H1 (cell line): ENCODE results near the gene CDK3. TPM values are rescaled to one million over a fixed set of nuclear protein-coding genes. Genes with fewer than 3 reads are reported as not detected.

Source experiments
- CTCF ChIA-PET: fragments of 300-600 bp; sonication (Branson Sonifier 250); formaldehyde crosslinking; loops from one replicate; lab custom pipeline; 2021; ENCODE audit not compliant: partially characterized antibody; lab: Charles Lee
- POLR2A ChIA-PET: fragments of 300-600 bp; sonication (Branson Sonifier 250); formaldehyde crosslinking; loops from one replicate; lab custom pipeline; 2021; ENCODE audit warnings: inconsistent platforms; ENCODE audit not compliant: partially characterized antibody; lab: Charles Lee
- DNase-seq, 2 experiments: peaks; one replicate each; pipeline versions ENCODE4 v3.0.0 to v3.0.0-alpha.2; 2010 to 2022; ENCODE audit warnings: low spot score in 2 of 2, low read depth in 1 of 2, mixed read lengths in 1 of 2
- FAIRE-seq: peaks from 2 replicates; lab custom pipeline; 2011; peaks lifted over from hg19 to GRCh38; lab: Jason Lieb, UNC
- H2AFZ ChIP-seq: 2 replicates; pipeline ENCODE4 v1.8.1; 2012; ENCODE audit warnings: low read length, inconsistent platforms
- H2AK5ac ChIP-seq: 2 replicates; pipeline ENCODE4 v1.6.1; 2013; ENCODE audit warnings: low read depth, low read length
- H2BK120ac ChIP-seq: replicated peaks from 2 replicates; pipeline ENCODE3; 2013; ENCODE audit warnings: low read depth, low read length, inconsistent platforms
- H2BK12ac ChIP-seq: 2 replicates; pipeline ENCODE4 v1.6.1; 2013; ENCODE audit warnings: low read depth, low read length
- H2BK15ac ChIP-seq: 2 replicates; pipeline ENCODE4 v1.6.1; 2013; ENCODE audit warnings: low read length
- H2BK20ac ChIP-seq: 2 replicates; pipeline ENCODE4 v1.6.1; 2013; ENCODE audit warnings: low read length
- H2BK5ac ChIP-seq: 2 replicates; pipeline ENCODE4 v1.6.1; 2013; ENCODE audit warnings: low read depth, low read length
- H3K14ac ChIP-seq: 2 replicates; pipeline ENCODE4 v1.6.1; 2013; ENCODE audit warnings: inconsistent platforms; ENCODE audit not compliant: insufficient read length
- H3K18ac ChIP-seq: 2 replicates; pipeline ENCODE4 v1.6.1; 2013; ENCODE audit warnings: low read length; ENCODE audit errors: extremely low read depth
- H3K23ac ChIP-seq: 2 replicates; pipeline ENCODE4 v1.6.1; 2013; ENCODE audit warnings: inconsistent platforms; ENCODE audit not compliant: insufficient read length
- H3K23me2 ChIP-seq: 2 replicates; pipeline ENCODE4 v1.6.1; 2013; ENCODE audit warnings: low read depth, low read length
- H3K27ac ChIP-seq: 2 replicates; pipeline ENCODE4 v1.6.1; 2011; ENCODE audit warnings: low read depth, low read length, inconsistent platforms
- H3K27me3 ChIP-seq, 4 experiments: replicated peaks in 1 of 4; 1 replicate in 1 of 4; 2 replicates in 3 of 4; pipeline versions ENCODE4 v1.6.1 to v1.8.1; 2011 to 2013; ENCODE audit warnings: low read length in 3 of 4, mild to moderate bottlenecking in 3 of 4, inconsistent platforms in 2 of 4, mixed read lengths in 2 of 4, moderate library complexity in 1 of 4; ENCODE audit not compliant: control insufficient read depth in 3 of 4, insufficient read depth in 3 of 4; ENCODE audit errors: extremely low read depth in 1 of 4
- H3K36me3 ChIP-seq, 4 experiments: 2 replicates each; pipeline versions ENCODE4 v1.6.1 to v1.8.1; 2011 to 2013; ENCODE audit warnings: mild to moderate bottlenecking in 4 of 4, low read length in 3 of 4, moderate library complexity in 2 of 4, control low read depth in 1 of 4, inconsistent platforms in 1 of 4; ENCODE audit not compliant: insufficient read depth in 4 of 4, control insufficient read depth in 2 of 4
- H3K4ac ChIP-seq: replicated peaks from 2 replicates; pipeline ENCODE3; 2013; ENCODE audit warnings: low read length, low read depth, mixed read lengths, inconsistent platforms; ENCODE audit not compliant: insufficient read length
- H3K4me1 ChIP-seq, 4 experiments: replicated peaks in 1 of 4; 1 replicate in 1 of 4; 2 replicates in 3 of 4; pipeline versions ENCODE4 v1.6.1 to v1.8.1; 2011 to 2013; ENCODE audit warnings: low read length in 3 of 4, inconsistent platforms in 2 of 4, mixed read lengths in 1 of 4; ENCODE audit not compliant: insufficient read depth in 4 of 4, control insufficient read depth in 3 of 4
- H3K4me2 ChIP-seq, 2 experiments: 2 replicates each; pipeline versions ENCODE4 v1.6.1 to v1.8.1; 2011 to 2013; ENCODE audit warnings: low read depth in 2 of 2, low read length in 2 of 2, control low read depth in 1 of 2, inconsistent platforms in 1 of 2, mild to moderate bottlenecking in 1 of 2; ENCODE audit not compliant: insufficient read depth in 1 of 2
- H3K4me3 ChIP-seq, 4 experiments: fragments of 200-600, 300-600 bp in 1 of 4; sonication (generic), shearing (Covaris generic), sonication (Bioruptor Twin) in 1 of 4; 2 replicates each; pipeline versions ENCODE4 v1.5.1 to v1.8.1; 2011 to 2016; ENCODE audit warnings: low read length in 4 of 4, low read depth in 3 of 4, control low read depth in 2 of 4, inconsistent platforms in 2 of 4, mild to moderate bottlenecking in 2 of 4, mixed read lengths in 1 of 4, moderate library complexity in 1 of 4; ENCODE audit not compliant: insufficient read depth in 2 of 4; ENCODE audit errors: extremely low read depth in 1 of 4
- H3K56ac ChIP-seq: replicated peaks from 2 replicates; pipeline ENCODE3; 2013; ENCODE audit warnings: low read depth, mild to moderate bottlenecking, mixed read lengths, low read length, inconsistent platforms; ENCODE audit not compliant: insufficient read length
- H3K79me1 ChIP-seq: 2 replicates; pipeline ENCODE4 v1.6.1; 2013; ENCODE audit warnings: low read depth, low read length, control low read depth
- H3K79me2 ChIP-seq, 2 experiments: 2 replicates each; pipeline versions ENCODE4 v1.6.1 to v1.8.1; 2012 to 2013; ENCODE audit warnings: low read length in 2 of 2, mild to moderate bottlenecking in 2 of 2, inconsistent platforms in 1 of 2; ENCODE audit not compliant: insufficient read depth in 2 of 2, control insufficient read depth in 1 of 2
- H3K9ac ChIP-seq, 4 experiments: replicated peaks in 1 of 4; 1 replicate in 1 of 4; 2 replicates in 3 of 4; pipeline versions ENCODE4 v1.6.1 to v1.8.1; 2011 to 2013; ENCODE audit warnings: low read depth in 3 of 4, low read length in 3 of 4, control low read depth in 2 of 4, mild to moderate bottlenecking in 2 of 4, moderate library complexity in 2 of 4, inconsistent platforms in 1 of 4; ENCODE audit errors: extremely low read depth in 1 of 4
- H3K9me3 ChIP-seq, 2 experiments: 2 replicates each; pipeline versions ENCODE4 v1.6.1 to v1.8.1; 2012 to 2013; ENCODE audit warnings: mild to moderate bottlenecking in 2 of 2, moderate library complexity in 2 of 2, control low read depth in 1 of 2, inconsistent platforms in 1 of 2, low read depth in 1 of 2, low read length in 1 of 2, mixed read lengths in 1 of 2; ENCODE audit not compliant: insufficient read depth in 2 of 2
- H4K20me1 ChIP-seq, 2 experiments: replicated peaks in 1 of 2; 2 replicates each; pipeline versions ENCODE3 to v1.8.1; 2011 to 2013; ENCODE audit warnings: inconsistent platforms in 2 of 2, low read length in 2 of 2, mild to moderate bottlenecking in 1 of 2; ENCODE audit not compliant: insufficient read depth in 2 of 2, control insufficient read depth in 1 of 2
- H4K5ac ChIP-seq: 2 replicates; pipeline ENCODE4 v1.6.1; 2013; ENCODE audit warnings: low read length, low read depth, mixed read lengths, inconsistent platforms; ENCODE audit not compliant: insufficient read length
- H4K8ac ChIP-seq: 2 replicates; pipeline ENCODE4 v1.8.0; 2013; ENCODE audit warnings: mild to moderate bottlenecking, moderate library complexity, low read length, inconsistent platforms; ENCODE audit not compliant: insufficient read depth; ENCODE audit errors: extremely low read depth
- H4K91ac ChIP-seq: replicated peaks from 2 replicates; pipeline ENCODE3; 2013; ENCODE audit warnings: low read length, mixed read lengths, inconsistent platforms; ENCODE audit not compliant: insufficient read length
- RAD21 ChIP-seq, 2 experiments: IDR thresholded peaks in 1 of 2; conservative IDR thresholded peaks in 1 of 2; 2 replicates each; pipeline ENCODE4 v1.6.1; 2011; ENCODE audit warnings: low read depth in 2 of 2, low read length in 2 of 2, improper control_type of control experiment in 1 of 2, inconsistent platforms in 1 of 2, mild to moderate bottlenecking in 1 of 2, moderate library complexity in 1 of 2
- TCF12 ChIP-seq: IDR thresholded peaks from 2 replicates; pipeline ENCODE4 v1.6.1; 2011; ENCODE audit warnings: low read depth, mild to moderate bottlenecking, low read length
- WGBS, 2 experiments: shearing (Covaris generic) in 1 of 2; methylation state at CpG; one replicate each; pipeline versions ENCODE4 v1.1.6 to v1.1.7; 2013 to 2015; ENCODE audit warnings: low lambda C conversion rate in 2 of 2, mixed read lengths in 2 of 2, inconsistent platforms in 1 of 2, low coverage in 1 of 2, missing lambda C conversion rate in 1 of 2; ENCODE audit not compliant: insufficient replicate concordance in 2 of 2, insufficient coverage in 1 of 2, insufficient read length in 1 of 2; ENCODE audit errors: extremely low coverage in 1 of 2, missing lambda C conversion rate in 1 of 2; 5-methylcytosine and 5-hydroxymethylcytosine counted together
- polyA plus RNA-seq, 7 experiments: library from polyadenylated mRNA; depleted of rRNA in 3 of 7; stranded (reverse) in 5 of 7; unstranded in 2 of 7; fragments of >200 nt in 5 of 7; fragments of 200-250 nt in 2 of 7; gene quantifications; 1 replicate in 5 of 7; 2 replicates in 1 of 7; 4 replicates in 1 of 7; pipeline versions ENCODE4 v1.2.1 to v1.2.3, GENCODE V29; 2011 to 2013; ENCODE audit warnings: missing spikeins in 2 of 7, mixed read lengths in 2 of 7
- total RNA-seq: library from RNA; stranded (reverse); fragmentation: NEBNext Ultra II Directional; extraction: Animal tissue kit (Norgen Biotek cat#: 25700); gene quantifications from 2 replicates; pipeline ENCODE4 v1.2.1, GENCODE V29; 2021
- TF ChIP-seq, protein P1 (sequence below), 3 experiments: IDR thresholded peaks; 1 replicate in 2 of 3; 2 replicates in 1 of 3; pipeline versions ENCODE4 v1.5.1 to v1.6.1; 2011; ENCODE audit warnings: low read length in 3 of 3, mild to moderate bottlenecking in 3 of 3, inconsistent platforms in 2 of 3, low read depth in 1 of 3, moderate library complexity in 1 of 3; ENCODE audit not compliant: insufficient read depth in 1 of 3; ENCODE audit errors: control extremely low read depth in 1 of 3

CDK3 gene
- total and polyA plus RNA-seq, 2 of the 8 experiments (the other 6 are each of a cell fraction or from before 2014, with no cell fraction given): 10.0 to 14.6 TPM

DNA sequence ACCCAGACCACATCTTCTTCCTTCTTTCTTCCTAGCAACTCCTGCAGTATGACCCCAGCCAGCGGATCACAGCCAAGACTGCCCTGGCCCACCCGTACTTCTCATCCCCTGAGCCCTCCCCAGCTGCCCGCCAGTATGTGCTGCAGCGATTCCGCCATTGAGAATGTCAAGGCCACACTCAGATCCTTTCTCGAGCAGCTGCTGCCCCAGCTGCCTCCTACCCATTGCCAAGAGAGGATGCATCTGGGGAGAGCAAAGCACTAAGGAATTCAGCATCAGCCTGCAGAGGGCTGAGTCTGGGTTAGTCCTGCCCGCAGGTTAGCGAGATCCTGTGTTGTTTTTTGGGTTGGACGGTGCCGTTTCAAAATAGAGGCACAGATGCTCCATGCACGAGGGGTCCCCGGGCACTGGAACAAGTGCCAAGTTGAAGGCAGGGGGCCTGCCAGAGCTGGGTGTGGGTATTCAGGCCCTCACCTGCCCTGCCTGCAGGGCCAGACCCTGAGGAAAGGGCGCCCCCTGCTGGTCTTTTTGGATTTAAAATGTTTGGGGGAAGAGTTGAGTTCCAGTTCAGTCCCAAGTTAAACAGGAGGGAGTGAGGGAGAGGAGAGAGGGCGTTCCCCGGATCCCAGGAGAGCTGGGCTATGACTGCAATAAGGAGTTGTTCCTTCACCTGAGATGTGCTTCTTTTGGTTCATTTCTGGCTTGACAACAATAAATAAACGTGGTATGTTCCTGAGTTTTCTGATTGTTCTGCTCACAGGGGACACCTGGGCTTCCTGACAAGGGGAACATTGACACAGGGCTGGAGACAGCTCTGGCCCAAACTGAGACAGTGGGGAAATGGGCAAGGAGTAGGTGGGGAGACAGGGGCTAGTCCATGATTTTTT, 4.9 kb downstream of the CDK3 start:
- Histone ChIP-seq H3K4me3 (no peak overlapping the region), H3K9me3 (no peaks in the 10 kb centered on the region; a peak in 1 of 4 replicates), H3K56ac (no peak overlapping the region), H3K4me2 (no peak overlapping the region), H3K4ac (no peak overlapping the region), H2AFZ (no peak overlapping the region), H2AK5ac (no peak overlapping the region), H2BK12ac (no peak overlapping the region), H4K91ac (no peak overlapping the region), H3K79me2 (no peaks in the 10 kb centered on the region), H3K27me3 (no peaks in the 10 kb centered on the region), H3K23ac (no peak overlapping the region), H3K79me1 (no peaks in the 10 kb centered on the region), H2BK20ac (no peak overlapping the region), H4K20me1 (no peaks in the 10 kb centered on the region), H4K5ac (no peak overlapping the region), H4K8ac (no peak overlapping the region), H3K9ac (no peak overlapping the region), H2BK120ac (no peak overlapping the region), H3K36me3 (no peaks in the 10 kb centered on the region; a peak in 2 of 8 replicates), H3K18ac (no peak overlapping the region), H2BK5ac (no peak overlapping the region), H3K27ac (no peak overlapping the region), H3K14ac (no peak overlapping the region), H3K4me1 (no peaks in the 10 kb centered on the region), H3K23me2 (no peaks in the 10 kb centered on the region), H2BK15ac (no peak overlapping the region)
- POLR2A ChIA-PET: interaction anchor here (0.6 to 1.6 kb wide), 8 partner anchors 9 to 411 kb away, joined by 3 to 6 read pairs (median 3); partner anchors contain the start of genes FBF1 and MRPL38
- CTCF ChIA-PET: interaction anchor here (0.6 to 32.0 kb wide), 31 partner anchors 9 to 444 kb away, joined by 3 to 885 read pairs (median 5); partner anchors contain the start of genes EVPL, MRPL38 and TRIM65
- WGBS, 2 experiments: 78% methylated on average over 16 of the region's 16 CpGs; no CpG with 5 or more reads in 1 of the 2 experiments
- FAIRE-seq: peak; percentile 52
- TF ChIP-seq, protein P1, sequence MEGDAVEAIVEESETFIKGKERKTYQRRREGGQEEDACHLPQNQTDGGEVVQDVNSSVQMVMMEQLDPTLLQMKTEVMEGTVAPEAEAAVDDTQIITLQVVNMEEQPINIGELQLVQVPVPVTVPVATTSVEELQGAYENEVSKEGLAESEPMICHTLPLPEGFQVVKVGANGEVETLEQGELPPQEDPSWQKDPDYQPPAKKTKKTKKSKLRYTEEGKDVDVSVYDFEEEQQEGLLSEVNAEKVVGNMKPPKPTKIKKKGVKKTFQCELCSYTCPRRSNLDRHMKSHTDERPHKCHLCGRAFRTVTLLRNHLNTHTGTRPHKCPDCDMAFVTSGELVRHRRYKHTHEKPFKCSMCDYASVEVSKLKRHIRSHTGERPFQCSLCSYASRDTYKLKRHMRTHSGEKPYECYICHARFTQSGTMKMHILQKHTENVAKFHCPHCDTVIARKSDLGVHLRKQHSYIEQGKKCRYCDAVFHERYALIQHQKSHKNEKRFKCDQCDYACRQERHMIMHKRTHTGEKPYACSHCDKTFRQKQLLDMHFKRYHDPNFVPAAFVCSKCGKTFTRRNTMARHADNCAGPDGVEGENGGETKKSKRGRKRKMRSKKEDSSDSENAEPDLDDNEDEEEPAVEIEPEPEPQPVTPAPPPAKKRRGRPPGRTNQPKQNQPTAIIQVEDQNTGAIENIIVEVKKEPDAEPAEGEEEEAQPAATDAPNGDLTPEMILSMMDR (IDR thresholded peaks at IDR 0.05; ENCODE audit: control extremely low read depth in 1 of 3, insufficient read depth in 1 of 3, low read depth in 1 of 3, low read length in 3 of 3): peak; percentile 56 to 92 (median 69)
- no peak for TF ChIP-seq TCF12
- peak; percentile 83 to 90 for TF ChIP-seq RAD21 (IDR thresholded peaks at IDR 0.05 in 1 of 2, conservative IDR thresholded peaks at IDR 0.05 in 1 of 2; ENCODE audit: low read depth in 2 of 2, low read length in 2 of 2)
- peak in 1 of 2 experiments; percentile 99 for DNase-seq
